A549 (cell line): Measurements from ENCODE around the gene SLC2A6. TPM values are rescaled to one million over a fixed set of nuclear protein-coding genes. Genes with fewer than 3 reads are reported as not detected.

Experiments
- ATAC-seq, 2 experiments: fragments of 200-7000 bp in 1 of 2; fragments of >200 bp in 1 of 2; cut with Nextera tagmentation in 1 of 2; cut with Tn5 transposase in 1 of 2; 3 replicates each; pipeline versions ENCODE4 v1.8.0 to v1.9.1; 2018 to 2020; ENCODE audit warnings: mild to moderate bottlenecking in 1 of 2, moderate library complexity in 1 of 2
- CTCF ChIA-PET: fragments of 300-600 bp; sonication (Branson Sonifier 250); formaldehyde crosslinking; extraction: SDS; loops from one replicate; lab custom pipeline; 2021; ENCODE audit warnings: antibody characterized with exemption, inconsistent platforms; lab: Yijun Ruan, JAX
- POLR2A ChIA-PET: fragments of 350-600 bp; formaldehyde crosslinking; extraction: SDS; loops from one replicate; lab custom pipeline; 2021; ENCODE audit warnings: antibody characterized with exemption, inconsistent platforms; lab: Yijun Ruan, JAX
- DNase-seq, 2 experiments: peaks; one replicate each; pipeline versions ENCODE4 v3.0.0 to v3.0.0-alpha.2; 2011 to 2016; ENCODE audit warnings: low read depth in 1 of 2, low spot score in 1 of 2
- FAIRE-seq: peaks from 2 replicates; lab custom pipeline; 2011; peaks lifted over from hg19 to GRCh38; lab: Jason Lieb, UNC
- H3K27ac ChIP-seq, 2 experiments: fragments of >200 bp; sonication (Bioruptor Twin); formaldehyde crosslinking; 3 replicates each; pipeline ENCODE4 v1.5.1; 2016 to 2017
- H3K4me1 ChIP-seq: fragments of >200 bp; sonication (Bioruptor Twin); formaldehyde crosslinking; 3 replicates; pipeline ENCODE4 v1.6.1; 2016
- H3K4me2 ChIP-seq: fragments of >200 bp; sonication (Bioruptor Twin); formaldehyde crosslinking; 3 replicates; pipeline ENCODE4 v1.6.1; 2016
- H3K4me3 ChIP-seq: fragments of >200 bp; sonication (Bioruptor Twin); formaldehyde crosslinking; 3 replicates; pipeline ENCODE4 v1.5.1; 2016
- H3K9me3 ChIP-seq: fragments of >200 bp; sonication (Bioruptor Twin); formaldehyde crosslinking; 3 replicates; pipeline ENCODE4 v1.6.1; 2016
- BCL3 ChIP-seq: fragments of >200 bp; sonication (Bioruptor Twin); formaldehyde crosslinking; IDR thresholded peaks from 3 replicates; pipeline ENCODE4 v1.6.1; 2016
- BHLHE40 ChIP-seq: IDR thresholded peaks from 2 replicates; pipeline ENCODE4 v1.6.1; 2012; ENCODE audit warnings: low read depth, low read length, inconsistent platforms
- CBX8 ChIP-seq: fragments of 200-600 bp; sonication (generic); IDR thresholded peaks from 2 replicates; pipeline ENCODE4 v1.6.1; 2016
- CEBPB ChIP-seq, 2 experiments: fragments of >200 bp in 1 of 2; sonication (Bioruptor Twin) in 1 of 2; formaldehyde crosslinking in 1 of 2; IDR thresholded peaks; 2 replicates each; pipeline ENCODE4 v1.6.1; 2012 to 2016
- CHD4 ChIP-seq: fragments of 200-600 bp; sonication (generic); IDR thresholded peaks from 2 replicates; pipeline ENCODE4 v1.6.1; 2016; ENCODE audit warnings: antibody characterized with exemption, mild to moderate bottlenecking, borderline replicate concordance
- FOSB ChIP-seq: fragments of 250-450 bp; sonication (Bioruptor Pico); IDR thresholded peaks from 2 replicates; pipeline ENCODE4 v1.5.0; 2020; ENCODE audit warnings: mild to moderate bottlenecking, moderate library complexity
- FOXS1 ChIP-seq: fragments of 250-450 bp; sonication (Bioruptor Pico); IDR thresholded peaks from 2 replicates; pipeline ENCODE4 v1.5.0; 2020; ENCODE audit warnings: mild to moderate bottlenecking, moderate library complexity
- HES2 ChIP-seq: fragments of >200 bp; sonication (Bioruptor Twin); formaldehyde crosslinking; IDR thresholded peaks from 2 replicates; pipeline ENCODE4 v1.6.1; 2016
- HOXA7 ChIP-seq: fragments of 250-450 bp; sonication (Bioruptor Pico); IDR thresholded peaks from 2 replicates; pipeline ENCODE4 v1.5.0; 2020; ENCODE audit warnings: mild to moderate bottlenecking, moderate library complexity
- HOXB13 ChIP-seq: fragments of 250-450 bp; sonication (Bioruptor Pico); IDR thresholded peaks from 2 replicates; pipeline ENCODE4 v1.5.0; 2020; ENCODE audit warnings: low read depth, mild to moderate bottlenecking, moderate library complexity
- HOXB5 ChIP-seq: fragments of 250-450 bp; sonication (Bioruptor Pico); IDR thresholded peaks from 2 replicates; pipeline ENCODE4 v1.5.0; 2020; ENCODE audit warnings: mild to moderate bottlenecking, moderate library complexity
- JUN ChIP-seq, 2 experiments: fragments of >200 bp; sonication (Bioruptor Twin); formaldehyde crosslinking; IDR thresholded peaks; 2 replicates in 1 of 2; 3 replicates in 1 of 2; pipeline ENCODE4 v1.6.1; 2016 to 2017
- JUNB ChIP-seq: fragments of >200 bp; sonication (Bioruptor Twin); formaldehyde crosslinking; IDR thresholded peaks from 2 replicates; pipeline ENCODE4 v1.6.1; 2016
- KDM5A ChIP-seq: fragments of 200-600 bp; sonication (generic); IDR thresholded peaks from 2 replicates; pipeline ENCODE4 v1.6.1; 2016; ENCODE audit warnings: antibody characterized with exemption, mild to moderate bottlenecking
- MAFK ChIP-seq: fragments of 450-650 bp; IDR thresholded peaks from 2 replicates; pipeline ENCODE4 v1.6.1; 2014; ENCODE audit not compliant: partially characterized antibody
- MYC ChIP-seq: IDR thresholded peaks from 2 replicates; pipeline ENCODE4 v1.6.1; 2012; ENCODE audit warnings: mild to moderate bottlenecking, inconsistent platforms, low read length, improper control_type of control experiment, borderline replicate concordance
- NFE2L2 ChIP-seq: fragments of 150-350 bp; conservative IDR thresholded peaks from 2 replicates; pipeline ENCODE4 v1.6.1; 2014; ENCODE audit warnings: low read length
- NPAS2 ChIP-seq: fragments of 250-450 bp; sonication (Bioruptor Pico); IDR thresholded peaks from 2 replicates; pipeline ENCODE4 v1.8.0; 2022; ENCODE audit warnings: mild to moderate bottlenecking, moderate library complexity, borderline replicate concordance
- NR3C1 ChIP-seq: fragments of >200 bp; sonication (Bioruptor Twin); formaldehyde crosslinking; IDR thresholded peaks from 3 replicates; pipeline ENCODE4 v1.6.1; 2017
- PHF8 ChIP-seq: fragments of 200-600 bp; sonication (generic); IDR thresholded peaks from 2 replicates; pipeline ENCODE4 v1.6.1; 2016; ENCODE audit warnings: low read depth, mild to moderate bottlenecking, antibody characterized with exemption, moderate library complexity, borderline replicate concordance
- RAD21 ChIP-seq, 2 experiments: fragments of >200 bp in 1 of 2; sonication (Bioruptor Twin) in 1 of 2; formaldehyde crosslinking in 1 of 2; IDR thresholded peaks in 1 of 2; conservative IDR thresholded peaks in 1 of 2; 2 replicates in 1 of 2; 3 replicates in 1 of 2; pipeline ENCODE4 v1.6.1; 2012 to 2018; ENCODE audit warnings: inconsistent platforms in 1 of 2
- RCOR1 ChIP-seq: fragments of 150-350 bp; IDR thresholded peaks from 2 replicates; pipeline ENCODE4 v1.6.1; 2014; ENCODE audit warnings: antibody characterized with exemption, low read length, low read depth
- REST ChIP-seq: fragments of 200-600 bp; sonication (generic); IDR thresholded peaks from 2 replicates; pipeline ENCODE4 v1.6.1; 2016; ENCODE audit warnings: antibody characterized with exemption, mild to moderate bottlenecking, moderate library complexity
- RFX5 ChIP-seq: fragments of 450-650 bp; IDR thresholded peaks from 2 replicates; pipeline ENCODE4 v1.7.1; 2014; ENCODE audit warnings: antibody characterized with exemption, mild to moderate bottlenecking, moderate library complexity
- TP53 ChIP-seq: fragments of 250-450 bp; sonication (Bioruptor Pico); IDR thresholded peaks from 2 replicates; pipeline ENCODE4 v1.5.0; 2021; ENCODE audit warnings: mild to moderate bottlenecking, moderate library complexity
- ZC3H11A ChIP-seq: fragments of 450-650 bp; IDR thresholded peaks from 2 replicates; pipeline ENCODE4 v1.6.1; 2014; ENCODE audit warnings: antibody characterized with exemption, mild to moderate bottlenecking
- ZSCAN20 ChIP-seq: fragments of 250-450 bp; sonication (Bioruptor Pico); IDR thresholded peaks from 2 replicates; pipeline ENCODE4 v1.8.0; 2022; ENCODE audit warnings: mild to moderate bottlenecking, moderate library complexity
- WGBS: methylation state at CpG from one replicate; pipeline ENCODE4 v1.1.6; 2017; ENCODE audit errors: missing lambda C conversion rate; 5-methylcytosine and 5-hydroxymethylcytosine counted together
- polyA plus RNA-seq, 4 experiments: library from polyadenylated mRNA; depleted of rRNA in 3 of 4; stranded (reverse); fragments of >200 nt; fragmentation: RNase III in 1 of 4; extraction: RNeasy Plus Mini Kit Qiagen cat#74134 plus additional on column Dnase treatment in 1 of 4; gene quantifications; 2 replicates in 3 of 4; 3 replicates in 1 of 4; pipeline ENCODE4 v1.2.3, GENCODE V29; 2011 to 2017

SLC2A6 gene
- polyA plus RNA-seq, 2 of the 4 experiments (the other 2 are of a cell fraction): 3.7 to 20.5 TPM

GRCh38 chr9:133456409-133456808, 22.5 kb downstream of the SLC2A6 start:
- no peak overlapping the region for H3K4me2 ChIP-seq
- no peak overlapping the region for H3K4me3 ChIP-seq
- no peaks in the 10 kb centered on the region for H3K9me3 ChIP-seq
- 79% methylated on average over 9 of the region's 9 CpGs for WGBS
- H3K27ac ChIP-seq: no peak overlapping the region
- no peak for FAIRE-seq
- peaks cover 16% of the 10 kb centered on the region for H3K4me1 ChIP-seq
- ATAC-seq: no peak
- CTCF ChIA-PET: interaction anchor here (0.9 to 12.2 kb wide), 2 partner anchors 30 to 50 kb away, joined by 3 to 58 read pairs; no protein-coding TSS in a partner anchor
- DNase-seq: peak in 1 of 2 experiments; percentile 44
- no peak for TF ChIP-seq MYC
- TF ChIP-seq MAFK: no peak
- TF ChIP-seq JUN (IDR thresholded peaks at IDR 0.05): no peak
- TF ChIP-seq RAD21 (conservative IDR thresholded peaks at IDR 0.05 in 1 of 2, IDR thresholded peaks at IDR 0.05 in 1 of 2): no peak
- TF ChIP-seq HOXA7 (CRISPR knock-in tag): no peak
- no peak for TF ChIP-seq JUNB
- no peak for TF ChIP-seq CEBPB (IDR thresholded peaks at IDR 0.05)
- no peak for TF ChIP-seq HES2
- TF ChIP-seq RFX5: no peak
- no peak for TF ChIP-seq CBX8
- no peak for TF ChIP-seq FOXS1
- TF ChIP-seq, all 56 proteins: peak for 0
- POLR2A ChIA-PET: no interaction called here

GRCh38 chr9:133455936-133456335, 23.0 kb downstream of the SLC2A6 start:
- ATAC-seq (no peak), FAIRE-seq (no peak), DNase-seq (no peak)
- Histone ChIP-seq H3K4me3 (no peak overlapping the region), H3K4me1 (peaks cover 11% of the 10 kb centered on the region), H3K27ac (no peak overlapping the region), H3K4me2 (no peak overlapping the region), H3K9me3 (no peaks in the 10 kb centered on the region)
- WGBS: 75% methylated on average over 8 of the region's 11 CpGs
- TF ChIP-seq KDM5A: no peak
- TF ChIP-seq NR3C1: no peak
- TF ChIP-seq BCL3: no peak
- ChIA-PET POLR2A (no interaction called here), CTCF (interaction anchor here (0.9 to 12.2 kb wide), 5 partner anchors 25 to 287 kb away, joined by 3 to 58 read pairs (median 4); no protein-coding TSS in a partner anchor)

GRCh38 chr9:133454943-133455673, 23.8 kb downstream of the SLC2A6 start:
- POLR2A ChIA-PET: no interaction called here
- FAIRE-seq (no peak), DNase-seq (no peak), ATAC-seq (no peak)
- Histone ChIP-seq H3K9me3 (no peaks in the 10 kb centered on the region), H3K4me3 (no peak overlapping the region), H3K4me1 (peaks cover 7% of the 10 kb centered on the region), H3K27ac (no peak overlapping the region), H3K4me2 (no peak overlapping the region)
- whole genome bisulfite sequencing: 83% methylated on average over 8 of the region's 20 CpGs
- CTCF ChIA-PET: interaction anchor here (1.0 to 12.2 kb wide), 6 partner anchors 11 to 288 kb away, joined by 3 to 58 read pairs (median 4); no protein-coding TSS in a partner anchor
- no peak for TF ChIP-seq REST
- TF ChIP-seq TP53: no peak
- TF ChIP-seq HES2: no peak
- no peak for TF ChIP-seq BHLHE40
- TF ChIP-seq JUNB: no peak
- TF ChIP-seq NPAS2: no peak
- no peak for TF ChIP-seq HOXB5 (CRISPR knock-in tag)
- no peak for TF ChIP-seq CHD4
- no peak for TF ChIP-seq FOSB
- TF ChIP-seq NFE2L2: no peak
- no peak for TF ChIP-seq RCOR1
- no peak for TF ChIP-seq ZC3H11A
- no peak for TF ChIP-seq ZSCAN20 (CRISPR knock-in tag)
- TF ChIP-seq BCL3: no peak
- no peak for TF ChIP-seq PHF8
- TF ChIP-seq HOXB13 (CRISPR knock-in tag): no peak
